DOHH2 (cell line): ENCODE measurements around the gene AK8.

Experiments
- EZH2phosphoT487 ChIP-seq: fragments of 200-600 bp; sonication (generic); IDR thresholded peaks from 2 replicates; pipeline ENCODE4 v1.6.1; 2017; ENCODE audit warnings: borderline replicate concordance, mild to moderate bottlenecking, antibody characterized with exemption, low read length, moderate library complexity, mixed read lengths
- TF ChIP-seq, protein P1 (sequence below): fragments of 200-600 bp; sonication (generic); IDR thresholded peaks from one replicate; pipeline ENCODE4 v1.5.1; 2014; ENCODE audit warnings: antibody characterized with exemption, mild to moderate bottlenecking, low read depth, low read length; ENCODE audit not compliant: poor library complexity, severe bottlenecking

DNA sequence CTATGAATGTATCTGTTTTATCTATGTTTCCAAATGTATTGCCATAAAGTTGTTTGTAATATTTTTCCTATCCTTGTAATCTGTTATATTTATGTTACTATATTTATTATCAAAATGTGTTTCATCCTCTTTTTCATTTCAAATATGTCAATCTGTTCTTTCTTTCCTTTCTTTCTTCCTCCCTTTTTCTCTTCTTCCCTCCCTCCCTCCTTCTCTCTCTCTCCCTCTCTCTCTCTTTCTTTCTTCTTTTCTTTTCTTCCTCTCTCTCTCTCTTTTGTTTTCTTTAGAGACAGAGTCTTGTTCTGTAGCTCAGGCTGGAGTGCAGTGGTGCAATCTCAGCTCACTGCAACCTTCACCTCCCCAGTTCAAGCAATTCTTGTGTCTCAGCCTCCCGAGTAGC lies 116.5 kb downstream of the AK8 start:
- TF ChIP-seq, protein P1, sequence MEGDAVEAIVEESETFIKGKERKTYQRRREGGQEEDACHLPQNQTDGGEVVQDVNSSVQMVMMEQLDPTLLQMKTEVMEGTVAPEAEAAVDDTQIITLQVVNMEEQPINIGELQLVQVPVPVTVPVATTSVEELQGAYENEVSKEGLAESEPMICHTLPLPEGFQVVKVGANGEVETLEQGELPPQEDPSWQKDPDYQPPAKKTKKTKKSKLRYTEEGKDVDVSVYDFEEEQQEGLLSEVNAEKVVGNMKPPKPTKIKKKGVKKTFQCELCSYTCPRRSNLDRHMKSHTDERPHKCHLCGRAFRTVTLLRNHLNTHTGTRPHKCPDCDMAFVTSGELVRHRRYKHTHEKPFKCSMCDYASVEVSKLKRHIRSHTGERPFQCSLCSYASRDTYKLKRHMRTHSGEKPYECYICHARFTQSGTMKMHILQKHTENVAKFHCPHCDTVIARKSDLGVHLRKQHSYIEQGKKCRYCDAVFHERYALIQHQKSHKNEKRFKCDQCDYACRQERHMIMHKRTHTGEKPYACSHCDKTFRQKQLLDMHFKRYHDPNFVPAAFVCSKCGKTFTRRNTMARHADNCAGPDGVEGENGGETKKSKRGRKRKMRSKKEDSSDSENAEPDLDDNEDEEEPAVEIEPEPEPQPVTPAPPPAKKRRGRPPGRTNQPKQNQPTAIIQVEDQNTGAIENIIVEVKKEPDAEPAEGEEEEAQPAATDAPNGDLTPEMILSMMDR = no peak
- no peak for TF ChIP-seq EZH2phosphoT487
